Stimulated activated CD4-positive, alpha-beta T cell treated with anti-CD3 and anti-CD28 coated beads, Interleukin-12 subunit alpha, Interleukin-12 subunit beta, amount 100 ng/mL, for 4 hours (primary cell): ENCODE results near the gene AKAP13.

Experiments used
- DNase-seq: peaks from one replicate; pipeline ENCODE4 v3.0.0-alpha.2; 2020

Gene AKAP13

GRCh38 chr15:85718271-85718971 is 338.0 kb downstream of the AKAP13 start:
- no peak for DNase-seq

- DNase-seq, result no peak
Observed at GRCh38 chr15:85718981-85719380, 338.6 kb downstream of the AKAP13 start.

- no peak for DNase-seq
Observed at GRCh38 chr15:85722374-85723152, 342.2 kb downstream of the AKAP13 start.

- no peak for DNase-seq
Observed at GRCh38 chr15:85723960-85724945, 343.9 kb downstream of the AKAP13 start.

GRCh38 chr15:85725019-85725418 is 344.6 kb downstream of the AKAP13 start:
- DNase-seq, result no peak

- no peak for DNase-seq
Observed at GRCh38 chr15:85725564-85725963, 345.2 kb downstream of the AKAP13 start.

- no peak for DNase-seq
Observed at GRCh38 chr15:85726454-85726853, 346.1 kb downstream of the AKAP13 start.

GRCh38 chr15:85727068-85727467 is 346.7 kb downstream of the AKAP13 start:
- no peak for DNase-seq

GRCh38 chr15:85730001-85730820 is 349.8 kb downstream of the AKAP13 start:
- DNase-seq, result no peak

- DNase-seq, result no peak
Observed at GRCh38 chr15:85733416-85733815, 353.0 kb downstream of the AKAP13 start.

GRCh38 chr15:85737061-85737460 is 356.7 kb downstream of the AKAP13 start:
- DNase-seq, result no peak

GRCh38 chr15:85741021-85741421 is 360.6 kb downstream of the AKAP13 start:
- DNase-seq, result no peak

- no peak for DNase-seq
Observed at GRCh38 chr15:85741662-85742061, 361.3 kb downstream of the AKAP13 start.

- DNase-seq, result no peak
Observed at GRCh38 chr15:85742186-85742821, 361.9 kb downstream of the AKAP13 start.

- no peak for DNase-seq
Observed at GRCh38 chr15:85743392-85744055, 363.1 kb downstream of the AKAP13 start.

- no peak for DNase-seq
Observed at GRCh38 chr15:85744579-85744978, 364.2 kb downstream of the AKAP13 start.

- DNase-seq, result no peak
Observed at GRCh38 chr15:85745023-85745422, 364.6 kb downstream of the AKAP13 start.

- DNase-seq, result no peak
Observed at GRCh38 chr15:85745525-85746150, 365.2 kb downstream of the AKAP13 start.

- DNase-seq, result no peak
Observed at GRCh38 chr15:85746641-85747040, 366.2 kb downstream of the AKAP13 start.

- DNase-seq, result no peak
Observed at GRCh38 chr15:85748176-85748575, 367.8 kb downstream of the AKAP13 start.

- DNase-seq, result no peak
Observed at GRCh38 chr15:85748729-85749128, 368.3 kb downstream of the AKAP13 start.
